DMS 273 treated with DMSO at 0.1 percent for 48 hours (cell line): ENCODE results near the gene GSTM4.
"Not testable (repeated sequence)": the region's sequence is repeated elsewhere in the genome, so short reads cannot be mapped to it uniquely, and the experiment has no call there.

ENCODE experiments used
- DNase-seq: peaks from one replicate; lab custom pipeline; 2025; lab: John Stamatoyannopoulos, UW

GSTM4 gene

GRCh38 chr1:109704173-109704572, 48.3 kb downstream of the GSTM4 start:
- no peak for DNase-seq

- no peak for DNase-seq
Observed at GRCh38 chr1:109705411-109705810, 49.5 kb downstream of the GSTM4 start.

- DNase-seq: not testable (repeated sequence)
Observed at GRCh38 chr1:109708949-109709348, 53.0 kb downstream of the GSTM4 start.

DNA sequence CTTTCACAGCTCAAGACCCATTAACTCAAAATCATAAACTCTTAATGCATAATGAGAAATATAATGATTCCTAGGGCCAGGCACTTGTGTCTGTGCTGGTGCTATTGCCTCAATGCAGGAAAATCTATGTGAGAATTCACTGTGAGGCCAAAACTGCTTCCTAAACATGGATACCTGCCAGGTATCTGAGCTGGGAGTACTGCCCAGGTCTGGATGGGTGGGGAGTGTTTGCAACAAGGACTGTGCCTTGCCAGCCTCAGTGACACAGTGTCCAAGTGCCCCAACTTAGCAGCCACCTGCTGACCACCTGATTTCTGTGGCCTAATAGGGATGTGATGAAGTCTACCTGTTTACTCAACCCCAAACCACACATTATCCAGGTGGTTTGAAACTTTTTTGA, 53.9 kb downstream of the GSTM4 start:
- DNase-seq: not testable (repeated sequence)
